Activated CD8-positive, alpha-beta memory T cell treated with anti-CD3 and anti-CD28 coated beads for 36 hours (primary cell): ENCODE data around the gene NSD1. TPM values are rescaled to one million over a fixed set of nuclear protein-coding genes. Genes with fewer than 3 reads are reported as not detected.

Source experiments
- CTCF ChIA-PET: fragments of 350-600 bp; sonication (Branson Sonifier 250); formaldehyde crosslinking; loops from one replicate; lab custom pipeline; 2021; ENCODE audit warnings: antibody characterized with exemption; lab: Charles Lee
- POLR2A ChIA-PET: fragments of 350-600 bp; sonication (Branson Sonifier 250); formaldehyde crosslinking; loops from one replicate; lab custom pipeline; 2021; ENCODE audit warnings: antibody characterized with exemption; lab: Charles Lee
- total RNA-seq, 2 experiments: library from RNA; stranded (reverse); gene quantifications; one replicate each; pipeline ENCODE4 v1.2.3, GENCODE V29; 2021

The NSD1 gene
- total RNA-seq, 2 experiments from 2014 or later, result 78.6 to 80.4 TPM

DNA sequence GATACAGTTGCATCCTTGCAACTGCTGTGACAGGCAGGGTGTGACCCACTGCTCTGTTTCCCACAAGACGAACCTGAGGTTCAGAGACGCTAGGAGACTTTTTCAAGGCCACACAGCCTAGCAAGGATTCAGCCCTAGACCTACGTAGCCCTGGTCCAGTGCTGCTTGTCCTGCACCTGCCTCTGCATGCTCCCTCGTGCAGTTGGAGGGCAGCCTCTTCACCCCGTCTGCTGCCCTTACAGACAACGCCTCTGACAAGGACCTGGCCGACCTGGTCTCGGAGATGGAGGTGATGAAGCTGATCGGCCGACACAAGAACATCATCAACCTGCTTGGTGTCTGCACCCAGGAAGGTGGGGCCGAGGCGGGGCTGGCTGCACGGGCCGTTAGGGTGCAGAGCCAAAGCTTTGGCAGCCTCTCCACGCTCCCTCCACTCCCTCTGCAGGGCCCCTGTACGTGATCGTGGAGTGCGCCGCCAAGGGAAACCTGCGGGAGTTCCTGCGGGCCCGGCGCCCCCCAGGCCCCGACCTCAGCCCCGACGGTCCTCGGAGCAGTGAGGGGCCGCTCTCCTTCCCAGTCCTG lies 38.4 kb upstream of the NSD1 start:
- POLR2A ChIA-PET, result interaction anchor here (0.6 kb wide), 1 partner anchor 429 kb away, joined by 5 read pairs; no protein-coding TSS in a partner anchor
- CTCF ChIA-PET, result no interaction called here

DNA sequence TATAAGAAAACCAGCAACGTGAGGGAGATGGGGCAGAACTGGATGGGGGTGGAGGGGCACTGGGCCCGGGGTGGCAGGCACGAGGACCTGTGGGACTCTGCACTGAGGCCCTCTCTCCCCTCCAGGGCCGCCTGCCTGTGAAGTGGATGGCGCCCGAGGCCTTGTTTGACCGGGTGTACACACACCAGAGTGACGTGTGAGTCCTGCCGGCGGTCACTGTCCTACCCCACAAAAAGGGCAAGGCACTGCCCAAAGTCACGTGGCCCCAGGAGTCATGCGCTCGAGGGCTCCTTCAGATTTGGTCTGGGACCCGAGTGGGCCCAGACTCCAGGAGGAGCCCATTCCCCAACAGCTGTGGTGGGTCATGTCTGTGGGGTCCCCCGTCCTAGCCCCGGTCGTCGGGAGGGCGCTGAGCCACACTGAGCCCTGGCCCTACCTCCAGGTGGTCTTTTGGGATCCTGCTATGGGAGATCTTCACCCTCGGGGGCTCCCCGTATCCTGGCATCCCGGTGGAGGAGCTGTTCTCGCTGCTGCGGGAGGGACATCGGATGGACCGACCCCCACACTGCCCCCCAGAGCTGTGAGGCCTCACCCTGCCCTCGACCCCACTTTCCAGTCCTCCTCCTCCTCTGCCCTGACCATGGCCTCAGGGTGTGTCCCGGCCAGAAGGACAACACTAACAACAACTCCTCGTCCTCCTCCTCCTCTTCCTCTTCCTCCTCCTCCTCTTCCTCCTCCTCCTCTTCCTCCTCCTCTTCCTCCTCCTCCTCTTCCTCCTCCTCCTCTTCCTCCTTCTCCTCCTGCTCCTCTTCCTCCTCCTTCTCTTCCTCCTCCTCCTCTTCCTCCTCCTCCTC lies 37.2 kb upstream of the NSD1 start:
- CTCF ChIA-PET, result interaction anchor here (1.9 kb wide), 1 partner anchor 14 kb away, joined by 5 read pairs; no protein-coding TSS in a partner anchor

DNA sequence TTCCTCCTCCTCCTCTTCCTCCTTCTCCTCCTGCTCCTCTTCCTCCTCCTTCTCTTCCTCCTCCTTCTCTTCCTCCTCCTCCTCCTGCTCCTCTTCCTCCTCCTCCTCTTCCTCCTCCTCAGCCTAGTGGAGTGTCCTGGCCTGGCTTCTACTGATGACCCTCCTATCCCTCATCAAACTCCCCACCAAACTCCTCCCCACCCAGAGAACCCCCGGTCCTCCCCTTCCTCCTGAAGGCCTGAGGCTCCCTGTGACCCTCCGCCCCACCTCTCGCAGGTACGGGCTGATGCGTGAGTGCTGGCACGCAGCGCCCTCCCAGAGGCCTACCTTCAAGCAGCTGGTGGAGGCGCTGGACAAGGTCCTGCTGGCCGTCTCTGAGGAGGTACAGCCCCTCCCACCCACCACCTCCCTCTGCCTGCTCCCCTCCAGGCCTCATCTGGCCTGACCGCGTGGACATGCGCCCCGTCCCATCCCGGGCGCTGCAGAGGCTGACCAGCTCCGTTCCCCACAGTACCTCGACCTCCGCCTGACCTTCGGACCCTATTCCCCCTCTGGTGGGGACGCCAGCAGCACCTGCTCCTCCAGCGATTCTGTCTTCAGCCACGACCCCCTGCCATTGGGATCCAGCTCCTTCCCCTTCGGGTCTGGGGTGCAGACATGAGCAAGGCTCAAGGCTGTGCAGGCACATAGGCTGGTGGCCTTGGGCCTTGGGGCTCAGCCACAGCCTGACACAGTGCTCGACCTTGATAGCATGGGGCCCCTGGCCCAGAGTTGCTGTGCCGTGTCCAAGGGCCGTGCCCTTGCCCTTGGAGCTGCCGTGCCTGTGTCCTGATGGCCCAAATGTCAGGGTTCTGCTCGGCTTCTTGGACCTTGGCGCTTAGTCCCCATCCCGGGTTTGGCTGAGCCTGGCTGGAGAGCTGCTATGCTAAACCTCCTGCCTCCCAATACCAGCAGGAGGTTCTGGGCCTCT lies 36.3 kb upstream of the NSD1 start:
- ChIA-PET POLR2A (no interaction called here), CTCF (interaction anchor here (1.9 kb wide), 1 partner anchor 14 kb away, joined by 5 read pairs; no protein-coding TSS in a partner anchor)

More for the DNA sequence above, 37.2 kb upstream of the NSD1 start:
- POLR2A ChIA-PET, result no interaction called here

DNA sequence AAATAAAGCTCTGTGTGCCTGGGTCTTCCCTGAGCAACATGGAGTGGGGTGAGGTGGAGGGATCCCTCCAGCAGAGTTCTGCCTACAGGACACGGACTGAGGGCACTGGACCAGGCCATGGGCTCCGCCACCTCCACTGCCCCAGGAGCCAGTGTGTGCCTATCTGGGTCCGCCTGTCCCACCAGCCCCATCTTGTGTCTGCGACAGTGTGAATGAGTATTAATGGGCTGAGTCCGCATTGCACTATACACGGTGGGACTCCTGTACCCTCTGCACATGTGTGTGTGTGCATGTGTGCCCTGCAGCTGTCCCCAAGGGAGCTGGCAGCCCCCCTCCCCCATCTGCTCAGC lies 35.5 kb upstream of the NSD1 start:
- ChIA-PET POLR2A (no interaction called here), CTCF (interaction anchor here (1.9 kb wide), 1 partner anchor 13 kb away, joined by 5 read pairs; no protein-coding TSS in a partner anchor)

DNA sequence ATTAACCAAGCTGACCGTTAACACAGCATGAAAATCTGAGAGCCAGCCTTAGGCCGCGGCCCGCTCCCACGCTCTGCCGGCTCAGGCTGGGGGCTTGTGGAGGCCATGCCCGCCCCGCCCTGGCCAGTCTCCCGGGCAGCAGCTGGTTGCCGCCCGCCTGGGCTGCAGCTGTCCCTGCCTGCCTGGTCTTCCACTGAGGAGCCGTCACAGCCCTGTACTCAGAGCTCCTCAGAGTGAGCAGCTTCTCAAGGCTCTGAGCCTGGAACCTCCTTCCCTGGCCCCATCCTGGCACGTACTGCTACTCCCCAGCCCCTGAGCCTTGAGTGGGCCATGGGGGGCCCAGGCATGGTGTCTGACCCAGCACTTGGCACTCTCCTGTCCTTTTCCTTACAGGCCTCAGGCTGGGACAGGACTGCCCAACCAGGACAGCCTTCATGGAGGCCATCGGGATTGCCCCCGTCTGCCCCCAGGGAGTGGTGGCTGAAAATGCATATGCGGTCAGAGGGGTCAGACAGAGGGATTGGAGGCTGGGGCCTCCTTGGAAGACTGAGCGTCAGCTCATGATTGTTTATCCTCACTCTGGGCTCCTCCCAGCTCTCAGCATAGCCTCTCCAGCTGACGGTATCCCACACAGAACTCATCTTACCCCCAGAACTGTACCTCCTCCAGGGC lies 35.0 kb upstream of the NSD1 start:
- CTCF ChIA-PET, result interaction anchor here (1.9 kb wide), 1 partner anchor 12 kb away, joined by 5 read pairs; no protein-coding TSS in a partner anchor
- POLR2A ChIA-PET, result no interaction called here

DNA sequence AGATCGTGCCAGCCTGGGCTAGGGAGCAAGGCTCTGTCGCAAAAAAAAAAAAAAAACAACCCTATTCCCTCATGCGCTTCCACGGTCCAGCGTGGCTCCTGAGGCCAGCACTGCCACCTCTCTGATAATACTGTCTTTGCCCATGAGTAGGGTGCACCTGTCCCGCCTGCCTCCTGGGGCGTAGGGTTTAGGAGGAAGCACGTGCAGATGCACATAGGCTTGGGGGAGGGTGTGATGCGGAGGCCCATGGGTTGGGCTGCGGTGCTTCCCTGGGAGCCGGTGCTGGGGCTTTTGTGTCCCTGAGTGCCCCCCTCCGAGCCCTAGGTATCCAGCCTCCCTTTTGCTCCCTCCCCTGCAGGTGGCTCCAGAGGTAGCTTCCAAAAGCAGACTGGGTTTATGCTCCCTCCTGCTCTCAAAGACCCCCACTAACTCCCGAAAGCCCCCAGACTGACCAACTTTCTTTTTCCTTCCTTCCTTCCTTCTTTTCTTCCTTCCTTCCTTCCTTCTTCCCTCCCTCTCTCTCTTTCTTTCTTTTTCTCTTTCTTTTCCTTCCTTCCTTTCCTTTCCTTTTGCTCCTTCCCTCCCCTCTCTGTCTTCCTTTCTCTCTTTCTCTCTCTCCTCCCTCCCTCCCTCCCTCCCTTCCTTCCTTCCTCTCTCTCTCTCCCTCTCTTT lies 34.0 kb upstream of the NSD1 start:
- ChIA-PET POLR2A (no interaction called here), CTCF (no interaction called here)

DNA sequence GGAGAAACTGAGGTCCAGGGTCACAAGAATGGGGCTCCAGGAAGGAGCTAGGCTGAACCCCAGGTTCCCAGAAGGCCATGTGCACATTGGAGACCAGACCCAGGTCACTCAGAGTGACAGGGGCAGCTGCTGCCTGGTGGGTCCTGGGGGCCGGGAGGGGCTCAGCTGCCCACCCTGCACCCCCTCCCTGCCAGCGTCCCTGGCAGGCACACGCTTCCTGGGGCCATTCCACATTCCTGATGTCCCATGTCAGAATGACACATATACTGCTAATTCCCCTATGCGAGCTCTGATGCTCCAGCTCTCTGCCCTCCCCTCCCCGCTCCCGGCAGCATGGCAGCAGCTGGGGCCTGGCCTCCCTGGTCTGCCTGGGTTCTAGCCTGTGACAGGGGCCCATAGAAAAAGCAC lies 32.9 kb upstream of the NSD1 start:
- ChIA-PET POLR2A (no interaction called here), CTCF (interaction anchor here (0.7 kb wide), 1 partner anchor 11 kb away, joined by 3 read pairs; no protein-coding TSS in a partner anchor)

DNA sequence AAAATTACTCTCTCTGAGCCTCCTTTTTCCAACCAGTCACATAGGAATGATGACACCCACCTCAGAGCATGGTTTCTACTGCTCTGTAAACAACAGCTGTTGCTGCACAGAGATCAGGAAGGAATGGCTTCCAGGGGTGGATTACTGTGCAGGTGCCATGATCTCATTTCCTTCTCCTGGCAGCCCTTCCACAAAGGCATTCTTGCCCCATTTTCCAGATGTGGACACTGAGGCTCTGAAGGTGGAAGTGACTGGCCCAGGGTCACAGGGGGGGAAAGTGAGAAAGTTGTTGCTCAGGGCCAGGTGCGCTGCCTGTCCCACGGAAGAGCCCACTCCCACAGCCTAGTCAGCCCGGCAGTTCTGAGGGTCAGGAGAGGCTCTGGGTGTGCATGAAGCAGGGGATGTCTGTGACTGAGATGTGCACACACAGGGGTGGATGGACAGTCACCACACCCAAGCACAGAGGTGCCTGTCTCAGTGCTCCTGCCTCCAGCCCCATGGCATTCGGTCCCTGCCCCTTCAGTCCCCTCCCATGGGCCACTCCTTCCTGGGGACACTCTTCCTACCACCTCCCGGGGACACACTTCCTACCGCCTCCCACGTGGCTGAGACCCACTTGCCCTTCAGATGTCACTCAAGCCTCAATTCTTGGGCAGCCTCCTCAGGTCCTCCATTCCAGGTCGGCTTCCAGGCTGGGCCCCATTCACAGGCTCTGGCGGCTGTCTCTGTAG lies 29.9 kb upstream of the NSD1 start:
- ChIA-PET CTCF (no interaction called here), POLR2A (no interaction called here)

DNA sequence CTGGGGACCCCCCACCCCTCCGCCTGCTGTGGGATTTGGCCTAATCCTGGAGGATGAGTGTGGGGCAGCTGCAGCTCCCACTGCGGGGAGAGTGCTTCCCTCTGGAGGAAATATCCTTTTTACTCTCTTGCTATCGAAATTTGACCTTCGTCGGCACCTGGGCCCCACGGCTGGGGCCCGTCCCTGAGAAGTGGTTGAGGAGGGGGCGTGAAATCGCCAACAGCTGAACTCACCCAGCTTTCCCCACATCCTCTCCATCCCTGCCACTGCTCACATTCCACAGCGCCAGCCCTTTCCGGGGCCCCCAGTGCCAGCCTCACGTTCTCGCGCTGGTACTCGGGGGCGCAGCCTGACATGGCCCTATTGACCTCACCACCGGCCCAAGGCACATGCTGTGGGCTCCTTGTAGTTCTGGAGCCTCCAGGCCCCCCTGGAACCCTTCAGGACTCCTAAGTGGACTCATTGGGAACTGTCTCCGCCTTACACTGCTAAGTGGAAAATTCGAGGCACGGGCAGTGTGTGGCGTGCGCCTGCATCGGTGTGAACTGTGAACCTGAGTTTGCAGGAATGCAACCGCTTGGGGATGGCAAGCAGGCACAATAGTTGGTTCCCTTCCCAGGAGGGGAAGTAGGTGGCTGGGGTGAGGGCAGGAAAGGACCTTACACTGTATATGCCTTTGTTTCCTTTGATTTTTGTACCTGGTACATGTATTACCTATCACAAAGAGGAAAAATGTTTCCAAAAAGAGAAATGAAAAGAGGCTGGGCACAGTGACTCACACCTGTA lies 27.7 kb upstream of the NSD1 start:
- ChIA-PET POLR2A (no interaction called here), CTCF (no interaction called here)

DNA sequence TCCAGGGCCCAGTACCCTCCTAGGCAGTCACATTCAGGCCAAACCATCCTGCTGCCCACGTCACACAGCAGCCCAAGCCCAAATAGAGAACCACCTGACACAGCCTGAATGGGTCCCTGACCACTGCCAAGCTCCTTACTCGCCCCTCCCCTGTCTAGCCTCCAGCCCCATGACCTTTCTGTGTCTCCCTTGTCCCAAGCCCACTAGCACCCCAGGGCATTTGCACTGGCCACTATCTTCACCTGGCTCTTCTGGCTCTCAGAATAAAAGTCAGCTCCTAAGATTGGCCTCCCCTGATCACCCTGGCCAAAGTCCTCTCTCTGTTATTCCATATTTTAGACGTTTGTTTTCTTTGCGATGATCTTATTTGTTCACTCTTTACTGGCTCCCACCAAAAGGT lies 26.4 kb upstream of the NSD1 start:
- CTCF ChIA-PET, result interaction anchor here (8.3 kb wide), 1 partner anchor 37 kb away, joined by 50 read pairs; no protein-coding TSS in a partner anchor
- POLR2A ChIA-PET, result no interaction called here

DNA sequence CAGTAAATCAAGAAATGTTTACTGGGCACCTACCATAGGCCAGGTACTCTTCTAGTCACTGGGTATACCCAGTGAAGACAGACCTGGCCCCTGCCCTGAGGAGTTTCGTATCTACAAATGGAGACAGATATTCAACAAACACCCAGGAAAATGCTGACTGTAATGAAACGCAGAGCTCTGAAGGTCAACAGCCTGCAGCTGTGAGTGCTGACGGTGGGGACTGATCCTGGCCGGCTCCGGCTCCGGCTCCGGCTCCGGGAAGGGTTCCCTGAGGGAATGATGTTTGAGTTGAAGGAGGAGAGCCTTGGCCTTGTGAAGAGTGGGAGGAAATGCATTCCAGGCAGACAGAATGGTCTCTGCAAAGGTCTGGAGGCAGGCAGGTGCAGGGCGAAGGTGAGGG lies 23.8 kb upstream of the NSD1 start:
- POLR2A ChIA-PET, result no interaction called here
- CTCF ChIA-PET, result interaction anchor here (2.1 to 8.3 kb wide), 2 partner anchors 40 to 200 kb away, joined by 6 to 50 read pairs; no protein-coding TSS in a partner anchor

DNA sequence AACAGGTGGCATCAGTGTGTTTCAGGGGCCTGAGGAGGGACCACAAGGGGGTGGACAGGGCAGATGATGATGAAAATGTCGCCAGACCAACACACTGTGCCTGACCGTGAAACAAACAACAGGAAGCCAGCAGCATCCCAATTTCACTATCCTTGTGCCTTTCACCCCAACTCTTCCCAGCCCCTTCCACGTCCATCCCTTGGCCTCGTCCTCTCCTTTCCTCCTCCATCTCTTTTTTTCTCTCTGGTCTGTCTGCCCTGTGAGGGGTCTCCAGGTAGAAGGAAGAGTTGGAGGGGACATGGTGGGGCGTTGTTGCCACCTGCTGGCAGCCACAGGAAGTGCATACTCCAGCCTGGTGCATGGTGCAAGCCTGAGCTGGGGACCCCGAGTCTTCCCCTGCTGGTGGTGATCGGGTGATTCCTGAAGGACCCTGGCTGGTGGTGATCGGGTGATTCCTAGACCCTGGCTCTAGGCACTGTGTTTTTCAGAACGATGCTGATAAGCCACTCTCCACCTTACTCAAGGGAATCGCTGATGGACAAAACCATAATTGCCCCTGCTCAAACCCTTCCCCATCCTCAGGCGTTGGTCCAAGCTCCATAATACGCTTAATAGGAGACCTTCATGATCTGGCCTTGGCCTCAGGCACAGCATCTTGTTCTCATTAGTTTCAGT lies 21.7 kb upstream of the NSD1 start:
- POLR2A ChIA-PET, result no interaction called here
- CTCF ChIA-PET, result interaction anchor here (0.5 to 8.3 kb wide), 21 partner anchors 9 to 198 kb away, joined by 3 to 50 read pairs (median 3); partner anchors contain the start of gene FGFR4

DNA sequence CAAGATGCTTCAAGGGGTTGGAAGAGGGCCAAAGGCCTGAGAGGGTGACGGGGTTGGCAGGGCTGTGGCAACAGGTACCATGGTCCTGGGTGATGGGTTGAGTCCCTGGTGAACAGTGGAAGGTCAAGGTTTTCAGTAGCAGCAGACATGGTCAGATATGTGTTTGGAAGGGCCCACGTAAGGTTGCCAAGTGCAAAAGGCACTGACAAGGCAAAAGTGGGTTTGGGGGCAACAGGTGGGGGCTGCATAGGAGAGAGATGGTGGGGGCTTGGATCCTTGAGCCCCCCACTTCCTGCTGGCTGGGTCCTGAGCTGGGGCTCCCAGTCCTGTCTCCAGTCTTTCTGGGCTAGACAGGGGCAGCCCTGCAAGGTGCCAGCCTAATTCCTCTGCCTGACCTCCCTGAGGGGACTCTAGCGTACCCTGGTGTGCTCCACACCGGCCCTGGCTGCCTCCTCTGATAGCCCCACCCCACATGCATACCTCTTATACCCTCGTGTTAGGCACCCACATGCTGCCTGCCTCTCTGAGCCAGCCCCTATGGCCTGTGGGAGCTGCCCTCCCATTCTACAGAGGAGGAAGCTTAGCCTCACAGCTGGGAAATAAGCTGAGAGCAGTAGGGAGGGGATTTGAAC lies 20.9 kb upstream of the NSD1 start:
- CTCF ChIA-PET, result interaction anchor here (0.5 to 8.3 kb wide), 27 partner anchors 8 to 314 kb away, joined by 3 to 50 read pairs (median 4); partner anchors contain the start of genes FGFR4 and GRK6
- POLR2A ChIA-PET, result no interaction called here

DNA sequence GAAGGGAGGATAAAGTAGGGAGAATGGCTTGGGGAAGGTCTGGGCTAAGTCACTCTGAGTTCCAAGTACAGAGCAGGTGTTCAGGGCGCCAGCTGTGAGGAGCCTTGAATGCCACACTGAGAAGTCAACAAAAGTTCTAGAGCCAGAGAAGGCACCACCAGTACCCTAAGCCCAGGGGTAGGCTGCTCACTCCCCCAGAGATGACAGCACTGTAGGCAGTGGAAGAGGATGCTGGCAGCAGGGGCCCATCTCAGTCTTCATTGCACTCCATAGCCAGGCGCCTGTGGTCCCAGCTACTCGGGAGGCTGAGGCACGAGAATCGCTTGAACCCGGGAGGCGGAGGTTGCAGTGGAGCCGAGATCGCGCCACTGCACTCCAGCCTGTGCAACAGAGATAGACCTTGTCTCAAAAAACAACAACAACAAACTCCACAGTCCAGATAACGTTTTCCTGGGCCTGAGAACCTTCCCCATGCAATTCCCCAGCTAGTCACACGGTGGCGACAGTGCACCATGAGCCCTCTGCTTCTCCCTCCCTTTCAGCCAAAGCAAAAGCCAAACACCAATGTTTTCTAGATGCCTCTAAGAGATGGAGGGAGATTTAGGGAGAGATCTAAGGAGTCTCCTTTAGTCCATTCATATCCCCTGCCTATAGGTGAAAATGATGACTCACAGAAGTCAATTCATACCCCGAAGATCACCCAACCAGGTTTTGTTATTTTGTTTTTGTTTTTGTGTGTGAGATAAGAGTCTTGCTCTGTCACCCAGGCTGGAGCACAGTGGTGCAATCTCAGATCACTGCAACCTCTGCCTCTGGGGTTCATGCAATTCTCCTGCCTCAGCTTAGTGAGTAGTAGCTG lies 19.8 kb upstream of the NSD1 start:
- ChIA-PET POLR2A (no interaction called here), CTCF (interaction anchor here (0.6 to 8.3 kb wide), 27 partner anchors 9 to 453 kb away, joined by 3 to 50 read pairs (median 4); partner anchors contain the start of genes FGFR4 and GRK6)
